Stimulated activated CD4-positive, alpha-beta T cell treated with anti-CD3 and anti-CD28 coated beads, Interleukin-12 subunit alpha, Interleukin-12 subunit beta, amount 100 ng/mL, for 24 hours (primary cell): ENCODE results near the gene SPC25.

Experiments used
- DNase-seq, 2 experiments: peaks; one replicate each; pipeline ENCODE4 v3.0.0-alpha.2; 2020; ENCODE audit warnings: low read depth in 2 of 2

Gene SPC25

DNA sequence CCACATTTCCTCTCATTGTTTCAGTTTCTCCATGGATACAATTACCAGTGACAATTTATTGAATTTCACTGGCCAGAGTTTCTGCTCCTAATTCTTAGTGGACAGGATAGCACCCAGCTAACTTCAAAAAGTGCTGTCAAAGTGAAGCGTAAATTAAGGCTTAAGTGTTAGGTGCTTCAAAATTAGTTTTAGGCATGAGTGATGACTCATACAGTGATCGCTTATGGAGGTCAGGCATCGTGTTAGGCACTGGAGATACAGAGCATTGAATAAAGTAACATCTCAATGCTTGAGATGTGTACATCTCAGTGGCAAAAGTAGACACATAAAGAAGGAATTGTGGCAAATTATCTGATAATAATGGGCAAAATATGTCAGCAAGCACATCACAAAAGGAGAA is 47.0 kb downstream of the SPC25 start:
- DNase-seq = no peak

DNA sequence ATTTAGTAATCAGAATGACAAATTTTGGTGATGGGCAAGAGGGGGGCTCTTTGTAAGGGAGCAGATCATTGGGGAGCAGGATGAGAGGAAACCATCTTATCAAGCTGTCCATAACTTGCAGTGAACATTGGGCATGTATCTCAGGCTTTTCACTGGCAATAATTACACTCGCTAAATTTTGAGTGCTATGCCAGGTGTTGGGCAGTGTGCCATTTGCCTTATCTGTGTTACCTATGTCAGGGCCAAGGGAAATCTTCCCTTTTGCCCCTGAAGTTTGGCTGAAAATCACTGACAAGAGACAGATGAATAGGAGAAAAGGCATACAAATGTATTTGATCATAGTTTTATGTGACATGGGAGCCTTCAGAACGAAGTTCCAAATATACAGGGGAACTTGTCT is 48.8 kb downstream of the SPC25 start:
- DNase-seq = no peak

DNA sequence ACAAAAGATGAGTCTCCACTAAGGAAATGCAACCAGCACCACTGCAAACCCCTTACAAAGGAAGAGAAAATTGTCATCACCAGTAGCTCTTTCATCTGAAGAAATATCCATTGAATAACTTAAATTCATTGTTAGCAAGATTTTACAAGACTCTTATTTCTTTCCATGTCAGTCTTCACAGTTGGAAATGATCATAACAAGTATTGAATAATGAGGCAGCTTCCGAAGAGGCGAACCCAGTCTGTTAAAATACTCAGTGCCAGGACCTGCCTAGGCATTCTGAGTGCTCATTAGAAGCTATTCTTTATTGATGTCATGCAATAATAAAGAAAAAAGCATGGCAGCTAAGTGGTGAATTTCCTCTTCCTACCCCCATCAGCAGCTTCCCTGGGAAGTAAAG is 54.3 kb downstream of the SPC25 start:
- no peak for DNase-seq

- DNase-seq = no peak
These were observed 58.6 kb downstream of the SPC25 start for GRCh38 chr2:168831662-168832061.

DNA sequence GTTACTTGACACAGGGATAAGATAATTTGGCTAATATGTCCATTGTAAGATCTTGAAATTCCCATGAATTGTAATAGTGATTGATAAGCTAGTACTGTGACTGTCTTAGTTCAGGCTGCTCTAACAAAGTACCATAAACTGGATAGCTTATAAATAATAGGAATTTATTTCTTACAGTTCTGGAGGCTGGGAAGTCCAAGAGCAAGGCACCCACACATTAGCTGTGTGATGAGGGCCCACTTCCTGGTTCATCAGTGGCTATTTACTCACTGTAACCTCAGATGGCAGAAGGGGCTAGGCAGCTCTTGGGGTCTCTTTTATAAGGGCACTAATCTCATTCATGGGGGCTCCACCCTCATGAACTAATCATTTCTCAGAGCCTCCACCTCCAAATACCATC is 59.3 kb downstream of the SPC25 start:
- no peak for DNase-seq

GRCh38 chr2:168825126-168825525 is 65.1 kb downstream of the SPC25 start:
- DNase-seq = no peak

GRCh38 chr2:168821992-168822391 is 68.2 kb downstream of the SPC25 start:
- no peak for DNase-seq

- DNase-seq = no peak
These were observed 68.7 kb downstream of the SPC25 start for GRCh38 chr2:168821577-168821976.
